ENCODE results near the gene SLFN5.
"Not testable (repeated sequence)": the region's sequence is repeated elsewhere in the genome, so short reads cannot be mapped to it uniquely, and the experiment has no call there.

The SLFN5 gene

DNA sequence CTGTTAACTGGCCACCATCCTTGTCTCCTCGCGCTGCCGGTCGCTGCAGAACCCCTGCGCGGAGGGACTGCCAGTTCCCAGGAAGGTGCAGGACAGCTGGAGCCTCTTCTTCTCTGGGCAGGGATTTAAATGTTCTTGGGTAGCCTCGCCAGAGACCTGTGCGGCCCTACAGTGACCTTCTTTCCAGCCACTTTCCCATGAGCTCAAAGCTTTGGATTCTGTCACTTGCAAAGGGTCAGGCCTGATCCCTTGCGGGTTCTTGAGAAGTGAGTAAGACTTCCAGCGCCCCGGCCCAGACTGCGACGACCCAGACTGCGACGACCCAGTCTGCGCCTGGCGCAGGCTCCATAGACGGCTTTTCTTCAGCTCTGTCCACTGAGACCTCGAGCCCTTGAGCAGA, 1.4 kb upstream of the SLFN5 start:
- DNase-seq (ENCODE audit: extremely low read depth in 1 of 2, low read depth in 1 of 2): peak in 1 of 2 donors; percentile 14

DNA sequence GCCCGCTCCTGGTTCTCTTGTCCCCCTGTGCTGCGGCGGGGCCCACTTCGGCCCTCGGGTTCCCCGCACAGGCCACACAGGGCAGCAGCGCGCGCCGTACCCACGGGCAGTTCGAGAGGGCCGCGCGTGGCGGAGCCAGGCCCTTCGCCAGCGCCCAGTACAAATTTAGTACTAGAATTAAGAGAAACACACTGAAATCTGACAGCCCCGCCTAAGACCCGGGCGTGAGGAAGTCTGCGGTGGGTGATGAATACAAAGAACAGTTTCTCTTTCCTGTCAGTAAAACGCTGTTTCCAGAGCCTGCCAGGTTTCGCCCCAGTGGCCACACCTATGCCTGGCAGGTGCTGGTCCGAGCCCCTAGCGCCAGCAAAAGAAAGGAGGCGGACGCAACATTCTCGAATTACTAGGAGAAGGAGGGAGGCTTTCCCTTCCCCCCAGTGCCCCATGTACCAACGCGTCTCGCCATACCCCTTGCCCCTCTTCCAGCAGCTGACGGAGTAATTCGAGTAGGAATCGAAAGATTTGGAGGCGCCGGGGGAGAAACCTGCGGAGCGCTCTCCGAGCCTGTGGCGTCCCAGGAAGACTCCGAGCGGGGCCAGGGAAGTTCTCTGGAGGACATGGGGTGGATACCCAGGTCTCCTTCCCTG, 591 bp upstream of the SLFN5 start:
- DNase-seq (ENCODE audit: extremely low read depth in 1 of 2, low read depth in 1 of 2): peak; percentile 61 to 76

DNA sequence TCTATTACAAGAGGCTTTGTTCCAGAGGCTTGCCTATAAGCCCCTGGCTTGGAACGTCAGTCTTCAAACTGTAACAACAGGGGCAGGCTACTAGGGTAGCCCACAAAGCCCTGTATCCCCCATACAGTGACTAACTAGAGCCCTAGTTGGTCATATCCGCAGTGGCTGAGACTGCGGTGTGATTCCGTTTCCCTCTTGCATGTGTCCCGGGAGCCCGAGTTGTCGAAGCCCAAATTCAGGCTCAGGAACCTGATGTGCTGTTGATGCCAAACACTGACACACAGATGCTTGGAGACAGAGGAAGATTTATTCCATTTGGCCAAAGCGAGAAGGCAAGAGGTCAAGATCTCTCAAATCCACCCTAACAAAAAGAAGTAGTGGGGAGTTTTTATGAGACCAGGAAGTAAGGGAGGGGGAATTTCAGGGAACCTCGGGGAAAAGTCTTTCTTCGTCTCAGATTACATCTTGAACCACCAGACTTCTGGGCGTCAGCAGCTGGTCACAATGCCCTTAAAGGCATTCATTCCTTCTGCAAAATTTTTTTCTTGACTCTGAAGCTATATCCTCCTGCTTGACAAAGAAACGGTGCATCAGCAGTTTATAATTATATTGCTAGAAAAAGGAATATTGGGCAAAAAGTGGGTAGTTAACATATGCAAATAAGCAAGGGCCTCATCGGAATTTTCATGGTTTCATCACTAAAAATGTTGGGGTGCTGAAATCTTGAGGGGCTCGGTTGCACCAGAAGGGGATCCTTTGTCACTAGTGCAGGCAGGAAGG, 879 bp downstream of the SLFN5 start:
- DNase-seq (ENCODE audit: extremely low read depth in 1 of 2, low read depth in 1 of 2): peak; percentile 26 to 34

DNA sequence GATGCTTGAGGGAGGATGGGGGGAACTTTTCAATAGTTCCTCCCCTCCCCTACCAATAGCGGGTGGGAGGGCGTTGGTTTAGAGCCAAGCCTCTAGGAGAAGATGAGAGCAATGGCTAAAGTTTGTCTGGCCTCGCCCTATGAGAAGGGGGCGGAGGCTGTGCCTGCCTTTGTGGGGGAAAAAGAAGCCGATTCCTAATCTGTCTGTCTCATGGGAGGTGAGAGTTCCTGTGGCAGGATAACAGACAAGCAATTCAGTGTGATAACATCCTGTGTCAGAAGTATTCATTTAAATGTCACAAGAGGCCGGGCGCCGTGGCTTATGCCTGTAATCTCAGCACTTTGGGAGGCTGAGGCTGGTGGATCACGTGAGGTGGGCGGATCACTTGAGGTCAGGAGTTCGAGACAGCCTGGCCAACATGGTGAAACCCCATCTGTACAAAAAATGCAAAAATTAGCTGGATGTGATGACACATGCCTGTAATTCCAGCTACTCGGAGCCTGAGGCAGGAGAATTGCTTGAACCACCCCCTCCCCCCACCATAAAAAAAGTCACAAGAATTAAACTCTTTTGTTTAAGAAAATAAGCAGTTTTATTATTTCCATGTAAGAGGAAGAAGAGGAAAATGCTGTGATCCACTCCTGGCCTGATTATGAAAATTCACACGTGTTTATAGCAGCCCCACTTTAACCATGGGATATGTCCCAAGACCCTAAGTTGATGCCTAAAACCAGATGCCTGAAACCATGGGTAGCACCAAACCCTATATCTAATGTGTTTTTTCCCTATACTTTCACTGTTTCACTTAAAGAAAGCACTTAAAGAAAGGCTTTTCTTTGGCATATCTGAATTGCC, 1.7 kb downstream of the SLFN5 start:
- DNase-seq (ENCODE audit: extremely low read depth in 1 of 2, low read depth in 1 of 2): peak; percentile 60 to 74

DNA sequence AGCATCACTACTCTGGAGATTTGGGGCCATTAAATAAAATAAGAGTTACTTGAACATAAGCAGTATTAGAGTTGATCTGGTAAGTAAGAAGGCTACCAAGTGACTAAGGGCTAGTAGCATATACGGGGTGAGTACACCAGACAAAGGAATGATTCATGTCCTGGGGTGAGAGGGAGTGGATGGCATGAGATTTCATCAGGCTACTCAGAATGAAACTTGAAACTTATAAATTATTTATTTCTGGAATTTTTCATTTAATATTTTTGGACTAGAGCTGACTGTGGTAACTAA, 2.3 kb downstream of the SLFN5 start:
- no peak for DNase-seq (ENCODE audit: extremely low read depth in 1 of 2, low read depth in 1 of 2)

DNA sequence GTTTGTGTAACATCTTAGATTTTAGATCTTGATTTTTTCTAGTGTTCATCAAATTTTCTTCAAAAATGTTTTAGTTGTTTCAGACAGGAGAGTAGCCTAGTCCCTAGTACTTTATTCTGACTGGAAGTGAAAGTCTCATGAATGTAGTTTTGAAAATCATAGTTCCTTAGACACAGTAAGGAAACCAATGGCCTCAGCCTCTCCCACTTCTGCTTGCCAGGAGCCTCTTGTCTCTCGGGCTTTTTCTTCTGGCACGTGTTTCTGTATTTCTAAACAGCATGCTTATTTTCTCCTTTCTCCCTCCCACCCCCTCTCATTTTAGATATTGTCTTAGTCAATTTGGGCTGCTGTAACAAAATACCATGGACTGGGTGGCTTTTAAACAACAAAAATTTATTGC, 9.8 kb downstream of the SLFN5 start:
- DNase-seq (ENCODE audit: extremely low read depth in 1 of 2, low read depth in 1 of 2): no peak

DNA sequence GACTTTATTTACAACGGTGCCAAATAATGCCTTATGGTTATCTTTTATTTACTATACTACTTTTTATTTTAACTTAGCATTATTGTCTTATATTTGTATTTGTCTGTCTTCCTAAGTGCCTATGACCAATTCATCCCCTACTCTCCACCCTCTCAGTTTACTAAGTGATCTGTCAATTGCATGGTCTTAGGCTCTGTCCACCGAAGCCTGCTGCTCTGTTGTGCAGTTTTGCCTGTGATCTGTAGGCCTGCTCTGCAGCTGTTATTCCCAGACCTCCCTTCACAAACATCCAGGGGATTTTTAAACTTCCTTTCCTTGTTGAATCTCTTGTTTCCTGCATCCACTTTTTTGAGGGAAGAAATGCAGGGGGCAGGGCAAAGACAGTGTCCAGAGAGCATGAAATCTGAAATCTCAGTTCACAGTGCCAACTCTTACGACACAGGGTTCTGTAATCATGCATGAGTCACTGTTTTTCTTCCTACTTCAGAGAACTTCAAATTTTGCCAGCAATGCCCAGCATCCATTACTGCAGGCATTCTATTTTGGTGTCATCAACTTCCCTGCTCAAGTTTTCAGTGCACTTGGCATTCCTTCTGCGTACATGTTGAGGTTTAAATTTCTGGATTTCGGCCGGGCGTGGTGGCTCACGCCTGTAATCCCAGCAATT, 11.4 kb downstream of the SLFN5 start:
- no peak for DNase-seq (ENCODE audit: extremely low read depth in 1 of 2, low read depth in 1 of 2)

DNA sequence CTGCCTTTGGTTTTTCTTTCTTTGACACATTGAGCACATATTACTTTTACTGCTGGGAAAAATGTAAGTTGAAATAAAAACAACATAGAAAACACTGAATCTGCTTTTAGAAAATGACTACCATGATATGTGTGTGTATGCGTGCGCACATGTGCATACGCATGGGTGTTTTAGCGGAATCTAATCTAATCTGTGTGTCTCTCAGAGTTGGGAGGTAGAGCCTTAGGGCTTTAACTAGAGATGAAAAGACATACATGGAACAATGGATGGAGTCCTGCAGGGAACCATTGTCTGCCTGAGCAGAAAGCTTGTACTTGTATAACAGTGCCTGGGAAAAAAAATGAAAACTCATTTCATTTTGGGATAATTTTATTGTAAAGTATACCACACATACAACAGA, 12.4 kb downstream of the SLFN5 start:
- no peak for DNase-seq (ENCODE audit: extremely low read depth in 1 of 2, low read depth in 1 of 2)

DNA sequence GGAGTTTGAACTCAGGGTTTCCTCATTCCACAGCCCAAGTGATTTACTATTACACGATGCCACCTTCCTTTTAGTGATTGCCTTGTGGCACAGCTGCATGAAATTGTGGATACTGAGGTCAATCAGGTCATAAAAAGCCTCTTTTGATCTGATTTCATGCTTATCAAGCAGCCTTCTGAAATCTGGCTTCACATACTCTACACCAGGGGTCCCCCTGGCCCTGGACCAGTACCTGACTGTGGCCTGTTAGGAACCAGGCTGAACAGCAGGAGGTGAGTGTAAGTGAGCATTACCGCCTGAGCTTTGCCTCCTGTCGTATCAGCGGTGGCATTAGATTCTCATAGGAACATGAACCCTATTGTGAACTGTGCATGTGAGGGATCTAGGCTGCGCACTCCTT, 13.8 kb downstream of the SLFN5 start:
- no peak for DNase-seq (ENCODE audit: extremely low read depth in 1 of 2, low read depth in 1 of 2)

DNA sequence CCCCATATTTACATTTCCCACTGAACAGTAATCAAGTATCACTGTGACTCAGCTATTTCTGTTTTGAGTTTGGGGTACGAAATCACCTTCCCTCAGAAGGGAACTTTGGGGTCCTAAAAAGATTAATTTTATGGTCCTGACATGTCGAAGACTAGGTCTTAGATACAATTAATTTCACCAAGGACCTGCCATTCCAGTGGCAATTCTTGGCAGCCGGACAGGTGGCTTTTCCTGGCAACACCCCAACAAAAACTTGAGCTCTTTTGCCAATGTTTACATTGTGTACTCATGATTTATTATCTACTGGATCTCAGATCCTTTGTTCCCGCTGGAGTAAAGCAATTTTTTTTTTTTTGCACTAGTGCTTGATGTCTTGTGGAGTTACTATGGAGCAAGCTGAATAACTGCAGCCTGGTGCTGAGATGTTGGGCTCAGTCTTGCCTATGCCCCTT, 14.4 kb downstream of the SLFN5 start:
- DNase-seq (ENCODE audit: extremely low read depth in 1 of 2, low read depth in 1 of 2): no peak

DNA sequence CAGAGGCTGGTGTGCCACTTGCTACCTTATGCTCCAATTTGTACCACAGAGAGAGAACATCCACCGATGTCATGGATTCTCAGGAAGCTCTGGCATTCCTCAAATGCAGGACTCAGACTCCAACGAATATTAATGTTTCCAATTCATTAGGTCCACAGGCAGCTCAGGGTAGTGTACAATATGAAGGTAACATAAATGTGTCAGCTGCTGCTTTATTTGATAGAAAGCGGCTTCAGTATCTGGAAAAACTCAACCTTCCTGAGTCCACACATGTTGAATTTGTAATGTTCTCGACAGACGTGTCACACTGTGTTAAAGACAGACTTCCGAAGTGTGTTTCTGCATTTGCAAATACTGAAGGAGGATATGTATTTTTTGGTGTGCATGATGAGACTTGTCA, 16.1 kb downstream of the SLFN5 start:
- DNase-seq (ENCODE audit: extremely low read depth in 1 of 2, low read depth in 1 of 2): no peak

DNA sequence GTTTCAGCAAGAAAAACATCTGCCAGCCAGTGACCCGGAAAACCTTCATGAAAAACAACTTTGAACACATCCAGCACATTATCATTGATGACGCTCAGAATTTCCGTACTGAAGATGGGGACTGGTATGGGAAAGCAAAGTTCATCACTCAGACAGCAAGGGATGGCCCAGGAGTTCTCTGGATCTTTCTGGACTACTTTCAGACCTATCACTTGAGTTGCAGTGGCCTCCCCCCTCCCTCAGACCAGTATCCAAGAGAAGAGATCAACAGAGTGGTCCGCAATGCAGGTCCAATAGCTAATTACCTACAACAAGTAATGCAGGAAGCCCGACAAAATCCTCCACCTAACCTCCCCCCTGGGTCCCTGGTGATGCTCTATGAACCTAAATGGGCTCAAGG, 22.2 kb downstream of the SLFN5 start:
- no peak for DNase-seq (ENCODE audit: extremely low read depth in 1 of 2, low read depth in 1 of 2)

DNA sequence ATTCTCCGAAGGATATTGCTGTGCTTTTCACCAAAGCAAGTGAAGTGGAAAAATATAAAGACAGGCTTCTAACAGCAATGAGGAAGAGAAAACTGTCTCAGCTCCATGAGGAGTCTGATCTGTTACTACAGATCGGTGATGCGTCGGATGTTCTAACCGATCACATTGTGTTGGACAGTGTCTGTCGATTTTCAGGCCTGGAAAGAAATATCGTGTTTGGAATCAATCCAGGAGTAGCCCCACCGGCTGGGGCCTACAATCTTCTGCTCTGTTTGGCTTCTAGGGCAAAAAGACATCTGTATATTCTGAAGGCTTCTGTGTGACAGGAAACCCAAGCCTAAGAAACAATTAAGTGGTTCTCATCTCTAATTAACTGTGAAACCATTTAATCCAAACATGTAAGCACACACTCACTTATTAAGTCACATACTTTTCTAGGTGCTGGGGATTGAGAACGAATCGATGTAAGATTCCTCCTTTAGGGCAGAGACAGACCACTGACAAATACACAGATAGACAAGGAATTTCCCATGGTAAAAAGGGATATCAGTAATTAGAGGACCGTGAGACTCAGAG, 22.8 kb downstream of the SLFN5 start:
- DNase-seq (ENCODE audit: extremely low read depth in 1 of 2, low read depth in 1 of 2): no peak

DNA sequence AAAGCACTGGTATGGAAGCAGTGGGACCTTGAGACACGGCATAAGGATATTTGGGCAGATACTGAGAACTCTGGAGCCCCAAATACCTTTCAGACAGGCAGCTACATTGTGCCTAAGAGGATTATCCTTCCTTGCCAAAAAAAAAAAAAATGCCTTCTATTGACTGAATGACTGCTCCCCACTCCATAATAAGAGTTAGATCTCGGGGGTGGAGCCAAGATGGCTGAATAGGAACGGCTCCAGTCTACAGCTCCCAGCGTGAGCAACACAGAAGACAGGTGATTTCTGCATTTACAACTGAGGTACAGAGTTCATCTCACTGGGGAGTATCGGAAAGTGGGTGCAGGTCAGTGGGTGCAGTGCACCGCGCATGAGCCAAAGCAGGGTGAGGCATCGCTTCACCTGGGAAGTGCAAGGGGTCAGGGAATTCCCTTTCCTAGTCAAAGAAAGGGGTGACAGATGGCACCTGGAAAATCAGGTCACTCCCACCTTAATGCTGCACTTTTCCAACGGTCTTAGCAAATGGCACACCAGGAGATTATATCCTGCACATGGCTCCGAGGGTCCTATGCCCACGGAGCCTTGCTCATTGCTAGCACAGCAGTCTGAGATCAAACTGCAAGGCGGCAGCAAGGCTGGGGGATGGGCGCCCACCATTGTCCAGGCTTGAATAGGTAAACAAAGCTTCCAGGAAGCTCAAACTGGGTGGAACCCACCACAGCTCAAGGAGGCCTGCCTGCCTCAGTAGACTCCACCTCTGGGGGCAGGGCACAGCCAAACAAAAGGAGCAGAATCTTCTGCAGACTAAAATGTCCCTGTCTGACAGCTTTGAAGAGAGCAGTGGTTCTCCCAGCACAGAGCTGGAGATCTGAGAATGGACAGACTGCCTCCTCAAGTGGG, 31.5 kb downstream of the SLFN5 start:
- not testable (repeated sequence) for DNase-seq (ENCODE audit: extremely low read depth in 1 of 2, low read depth in 1 of 2)

DNA sequence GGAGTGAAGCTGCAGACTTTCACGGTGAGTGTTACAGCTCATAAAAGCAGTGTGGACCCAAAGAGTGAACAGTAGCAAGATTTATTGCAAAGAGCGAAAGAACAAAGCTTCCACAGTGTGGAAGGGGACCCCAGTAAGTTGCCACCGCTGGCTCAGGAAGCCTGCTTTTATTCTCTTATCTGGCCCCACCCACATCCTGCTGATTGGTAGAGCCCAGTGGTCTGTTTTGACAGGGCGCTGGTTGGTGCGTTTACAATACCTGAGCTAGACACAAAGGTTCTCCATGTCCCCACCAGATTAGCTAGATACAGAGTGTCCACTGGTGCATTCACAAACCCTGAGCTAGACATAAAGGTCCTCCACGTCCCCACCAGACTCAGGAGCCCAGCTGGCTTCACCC, 35.6 kb downstream of the SLFN5 start:
- DNase-seq (ENCODE audit: extremely low read depth in 1 of 2, low read depth in 1 of 2): not testable (repeated sequence)

DNA sequence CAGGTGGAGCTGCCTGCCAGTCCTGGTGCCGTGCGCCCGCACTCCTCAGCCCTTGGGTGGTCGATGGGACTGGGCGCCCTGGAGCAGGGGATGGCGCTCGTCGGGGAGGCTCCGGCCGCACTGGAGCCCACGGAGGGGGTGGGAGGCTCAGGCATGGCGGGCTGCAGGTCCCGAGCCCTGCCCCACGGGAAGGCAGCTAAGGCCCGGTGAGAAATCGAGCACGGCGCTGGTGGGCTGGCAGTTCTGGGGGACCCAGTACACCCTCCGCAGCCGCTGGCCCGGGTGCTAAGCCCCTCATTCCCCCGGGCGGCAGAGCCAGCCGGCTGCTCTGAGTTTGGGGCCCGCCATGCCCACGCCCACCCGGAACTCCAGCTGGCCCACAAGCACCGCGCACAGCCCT, 36.0 kb downstream of the SLFN5 start:
- DNase-seq (ENCODE audit: extremely low read depth in 1 of 2, low read depth in 1 of 2): not testable (repeated sequence)

DNA sequence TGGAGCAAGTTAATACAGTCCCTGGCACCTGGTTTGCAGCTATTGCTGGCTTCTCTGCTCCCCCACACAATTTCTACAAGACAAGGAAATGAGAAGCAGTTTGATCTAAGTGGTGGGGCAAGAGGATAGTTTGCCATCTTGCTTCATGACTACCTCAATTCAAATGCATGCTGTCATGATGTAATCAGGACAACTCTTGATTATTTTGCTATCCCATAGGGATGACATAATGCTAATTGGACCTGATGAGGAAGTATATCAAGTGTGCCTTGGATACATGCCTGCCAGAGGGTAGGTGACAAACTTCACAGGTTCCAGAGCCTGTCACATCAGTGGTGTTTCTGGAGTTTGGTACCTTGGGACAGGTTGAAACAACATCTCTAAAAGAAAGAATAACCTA, 40.9 kb downstream of the SLFN5 start:
- DNase-seq (ENCODE audit: extremely low read depth in 1 of 2, low read depth in 1 of 2): no peak

DNA sequence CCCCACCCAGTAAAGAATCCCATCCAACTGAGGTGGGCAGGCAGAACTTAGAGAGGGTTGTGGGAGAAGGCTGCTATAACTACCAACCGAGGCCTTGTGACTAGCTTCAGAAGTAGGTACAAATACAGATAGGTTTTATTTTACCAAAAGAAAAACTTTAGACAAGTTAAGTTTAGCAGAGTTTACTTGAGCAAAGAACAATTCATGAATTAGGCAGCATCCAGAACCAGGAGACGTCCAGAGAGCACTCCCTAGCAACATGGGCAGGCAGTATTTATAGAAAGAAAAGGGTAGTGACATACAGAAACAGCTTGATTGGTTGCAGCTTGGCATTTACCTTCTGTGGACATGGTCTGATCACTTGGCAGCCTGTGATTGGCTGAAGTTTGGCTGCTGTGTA, 42.1 kb downstream of the SLFN5 start:
- no peak for DNase-seq (ENCODE audit: extremely low read depth in 1 of 2, low read depth in 1 of 2)

DNA sequence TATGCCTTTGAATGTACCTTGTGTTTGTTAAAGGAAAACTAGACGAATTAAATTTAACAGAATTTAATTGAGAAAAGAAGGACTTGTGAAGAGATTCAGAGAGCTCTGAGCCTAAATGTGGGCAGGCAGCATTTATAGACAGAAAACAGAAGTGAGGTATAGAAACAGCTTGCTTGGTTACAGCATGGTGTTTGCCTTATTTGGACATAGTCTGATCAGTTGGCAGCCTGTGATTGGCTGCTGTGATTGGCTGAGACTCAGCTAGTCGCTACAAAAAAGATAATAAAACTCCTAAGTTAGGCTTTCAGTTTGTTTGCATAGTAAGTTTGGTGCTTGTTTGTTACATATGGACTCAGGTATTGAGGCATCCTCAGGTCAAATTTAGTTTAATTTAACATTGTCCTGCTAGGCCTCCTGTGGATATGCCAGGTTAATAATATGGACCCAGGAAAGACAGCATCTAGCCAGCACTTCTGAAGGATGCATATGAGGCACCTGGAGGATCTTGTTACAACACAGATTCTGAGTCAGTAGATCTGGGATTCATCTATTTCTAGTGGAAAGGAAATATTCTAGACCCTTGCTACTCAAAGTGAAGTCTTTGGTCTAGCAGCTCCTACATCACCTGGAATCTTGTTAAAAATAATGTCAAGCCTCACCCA, 43.4 kb downstream of the SLFN5 start:
- no peak for DNase-seq (ENCODE audit: extremely low read depth in 1 of 2, low read depth in 1 of 2)

All from activated CD8-positive, alpha-beta memory T cell treated with anti-CD3 and anti-CD28 coated beads for 1 hour (primary cell).